NCI-H1092 (cell line): ENCODE data around the gene EXOSC5.
"Not testable (repeated sequence)": the region's sequence is repeated elsewhere in the genome, so short reads cannot be mapped to it uniquely, and the experiment has no call there.

Experiments used
- DNase-seq: peaks from one replicate; lab custom pipeline; 2025; lab: John Stamatoyannopoulos, UW

EXOSC5 gene

DNA sequence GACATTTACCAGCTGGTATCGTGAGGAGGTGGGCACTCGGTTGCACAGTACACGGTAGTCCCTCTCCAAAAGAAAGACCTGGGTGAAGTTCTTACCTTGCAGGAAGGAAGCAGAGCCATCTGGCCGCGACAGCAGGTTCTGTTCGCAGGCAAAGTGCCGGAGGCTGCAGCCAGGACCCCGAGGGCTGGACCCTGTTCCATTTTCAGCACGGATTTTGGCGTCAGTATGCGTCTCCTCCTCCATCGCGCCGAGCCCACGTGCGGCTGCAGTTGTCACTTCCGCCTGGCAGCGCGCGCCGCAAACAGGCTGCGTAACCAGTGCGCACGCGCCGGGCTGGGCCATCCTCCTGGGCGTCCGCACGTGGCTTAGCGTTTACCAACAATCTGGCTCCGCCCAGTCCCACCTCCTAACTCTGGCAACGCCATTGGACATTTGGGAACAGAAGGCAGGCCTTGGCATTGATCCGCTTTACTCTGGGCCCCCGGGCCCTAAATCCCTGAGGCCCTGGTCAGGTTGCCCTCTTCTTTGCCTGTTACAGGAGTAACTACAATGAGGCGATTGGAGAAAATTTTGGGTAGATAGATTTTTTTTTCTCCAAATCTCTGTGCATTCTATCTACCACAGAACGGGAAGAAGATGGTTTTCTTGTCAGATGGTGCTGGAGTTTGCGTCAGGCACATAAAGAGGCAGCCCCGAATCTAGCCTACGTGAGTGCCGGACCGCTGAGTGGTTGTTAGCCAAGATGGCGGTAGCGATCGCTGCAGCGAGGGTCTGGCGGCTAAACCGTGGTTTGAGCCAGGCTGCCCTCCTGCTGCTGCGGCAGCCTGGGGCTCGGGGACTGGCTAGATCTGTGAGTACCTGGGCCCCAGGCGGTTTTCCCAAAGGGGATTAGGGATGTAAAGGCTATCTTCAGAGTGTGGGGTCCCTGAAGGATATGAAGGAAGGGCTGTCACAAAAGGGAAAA lies at the start of gene EXOSC5, which contains the start of gene BCKDHA:
TSS of gene EXOSC5 (minus strand) at position 274 of the 964 bp plus-strand sequence. CDS start at position 243, 31 bp downstream.
TSS of gene BCKDHA (plus strand) at position 733 of the 964 bp plus-strand sequence. CDS start at position 743, 10 bp downstream.
- peak; percentile 99 for DNase-seq

DNA sequence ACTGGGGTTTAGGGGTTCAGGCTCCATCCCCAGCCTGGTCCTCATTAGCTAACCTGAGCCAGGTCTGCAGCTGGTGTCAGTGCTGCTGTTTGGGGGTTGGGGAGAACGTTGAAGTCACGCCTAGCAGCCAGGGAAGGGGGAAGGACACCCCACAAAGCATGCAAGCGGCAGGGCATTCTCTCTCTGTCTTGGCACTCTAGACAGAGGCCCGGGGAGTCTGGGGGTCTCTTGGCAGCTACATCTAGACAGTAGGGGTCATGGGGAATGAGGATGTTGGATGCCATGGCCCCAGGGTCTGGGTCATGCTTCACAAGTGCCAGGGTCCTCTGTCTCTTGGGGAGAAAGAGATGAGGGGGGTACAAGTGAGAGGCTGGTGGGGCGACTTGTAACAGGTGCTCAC lies 48.4 kb upstream of the EXOSC5 start:
- no peak for DNase-seq

DNA sequence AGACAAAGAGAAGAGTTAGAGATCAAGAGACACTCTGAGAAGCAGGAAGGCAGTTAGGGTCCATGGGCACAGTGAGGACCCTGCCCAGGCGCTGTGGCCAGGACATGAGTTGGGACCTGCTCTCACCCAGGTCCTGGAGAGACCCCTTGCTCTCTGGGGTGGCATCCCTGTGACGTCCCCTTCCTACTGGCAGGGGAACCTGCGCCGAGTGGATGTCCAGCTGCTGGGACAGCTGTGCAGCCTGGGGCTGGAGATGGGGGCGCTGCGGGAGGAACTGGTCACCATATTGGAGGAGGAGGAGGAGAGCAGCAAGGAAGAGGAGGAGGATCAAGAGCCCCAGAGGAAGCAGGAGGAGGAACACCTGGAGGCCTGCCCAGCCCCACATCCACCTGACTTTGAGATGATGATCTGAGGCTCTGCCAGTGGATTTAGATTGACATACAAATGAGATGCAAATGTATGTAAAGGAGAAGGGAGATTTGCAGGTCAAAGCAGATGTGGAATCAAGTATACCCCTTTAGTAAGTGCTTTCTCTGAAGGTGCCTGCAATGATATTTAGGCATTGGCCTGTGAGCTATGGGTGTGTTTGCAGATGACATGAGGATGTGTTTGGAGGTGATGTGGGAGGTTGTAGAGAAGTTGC lies 46.8 kb upstream of the EXOSC5 start:
- DNase-seq = no peak

DNA sequence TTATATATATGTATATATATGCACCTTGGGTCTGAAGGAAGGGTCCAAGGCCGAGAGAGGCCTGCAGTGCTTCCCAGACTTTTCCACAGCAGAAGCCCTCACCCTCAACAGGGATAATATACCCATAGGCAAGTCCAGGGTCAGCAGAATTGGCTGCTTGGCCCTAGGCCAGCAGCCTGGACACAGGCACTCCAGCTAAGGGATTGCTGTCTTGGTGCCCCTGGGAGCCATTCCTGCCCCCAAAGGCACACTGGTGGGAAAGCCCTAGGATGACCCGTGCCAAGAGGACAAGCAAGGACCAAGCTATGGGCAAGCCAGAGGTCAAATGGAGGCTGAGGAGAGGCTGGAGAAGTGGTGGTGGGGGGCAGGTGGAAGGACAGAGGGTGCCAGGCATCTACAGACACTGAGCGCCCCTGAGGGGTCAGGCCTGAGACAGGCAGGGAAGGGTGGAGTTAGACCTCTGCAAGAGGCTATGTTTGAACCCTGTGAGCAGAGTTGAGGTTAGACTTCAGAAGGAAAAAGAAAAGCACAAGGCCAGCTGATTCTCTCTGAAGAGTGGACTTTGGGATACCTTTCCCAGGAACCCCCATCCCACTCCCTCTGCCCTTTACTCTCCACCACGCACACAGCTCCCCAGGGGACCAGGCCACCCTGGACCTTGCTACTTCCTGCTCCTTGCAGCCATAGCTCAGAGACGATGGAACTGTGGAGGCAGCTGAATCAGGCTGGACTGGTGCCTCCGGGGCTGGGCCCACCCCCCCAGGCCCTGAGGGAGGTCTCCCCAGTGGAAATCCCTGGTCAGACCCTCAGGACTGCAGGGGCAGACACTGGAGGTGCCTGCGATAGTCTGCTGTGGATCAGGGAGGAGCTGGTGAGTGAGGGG lies 45.6 kb upstream of the EXOSC5 start, which contains the start of gene ERICH4:
TSS of gene ERICH4 (plus strand) at position 684 of the 883 bp plus-strand sequence. CDS start at position 698, 14 bp downstream.
- no peak for DNase-seq

DNA sequence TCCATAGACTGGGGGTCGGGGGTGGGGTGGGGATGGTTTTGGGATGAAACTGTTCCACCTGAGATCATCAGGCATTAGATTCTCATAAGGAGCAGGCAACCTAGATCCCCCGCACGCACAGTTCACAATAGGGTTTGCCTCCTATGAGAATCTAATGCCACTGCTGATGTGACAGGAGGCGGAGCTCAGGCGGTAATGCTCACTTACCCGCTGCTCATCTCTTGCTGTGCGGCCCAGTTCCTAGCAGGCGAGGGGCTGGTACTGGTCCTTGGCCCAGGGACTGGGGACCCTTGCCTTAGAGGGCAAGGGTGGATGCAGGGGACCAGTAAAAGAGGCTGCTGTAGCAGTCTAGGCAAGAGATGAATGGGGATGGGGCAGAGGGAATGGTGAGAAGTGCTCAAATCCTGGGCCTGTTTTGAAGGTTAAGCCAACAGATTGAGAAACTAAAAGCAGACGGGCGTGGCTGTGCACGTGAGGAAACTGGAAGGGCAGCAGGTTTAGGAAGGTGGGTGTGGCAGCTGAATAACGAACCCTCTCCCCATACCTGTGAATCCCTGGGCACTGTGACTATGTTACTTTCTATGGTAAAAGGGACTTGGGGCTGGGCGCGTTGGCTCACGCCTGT lies 44.3 kb upstream of the EXOSC5 start:
- DNase-seq = no peak

DNA sequence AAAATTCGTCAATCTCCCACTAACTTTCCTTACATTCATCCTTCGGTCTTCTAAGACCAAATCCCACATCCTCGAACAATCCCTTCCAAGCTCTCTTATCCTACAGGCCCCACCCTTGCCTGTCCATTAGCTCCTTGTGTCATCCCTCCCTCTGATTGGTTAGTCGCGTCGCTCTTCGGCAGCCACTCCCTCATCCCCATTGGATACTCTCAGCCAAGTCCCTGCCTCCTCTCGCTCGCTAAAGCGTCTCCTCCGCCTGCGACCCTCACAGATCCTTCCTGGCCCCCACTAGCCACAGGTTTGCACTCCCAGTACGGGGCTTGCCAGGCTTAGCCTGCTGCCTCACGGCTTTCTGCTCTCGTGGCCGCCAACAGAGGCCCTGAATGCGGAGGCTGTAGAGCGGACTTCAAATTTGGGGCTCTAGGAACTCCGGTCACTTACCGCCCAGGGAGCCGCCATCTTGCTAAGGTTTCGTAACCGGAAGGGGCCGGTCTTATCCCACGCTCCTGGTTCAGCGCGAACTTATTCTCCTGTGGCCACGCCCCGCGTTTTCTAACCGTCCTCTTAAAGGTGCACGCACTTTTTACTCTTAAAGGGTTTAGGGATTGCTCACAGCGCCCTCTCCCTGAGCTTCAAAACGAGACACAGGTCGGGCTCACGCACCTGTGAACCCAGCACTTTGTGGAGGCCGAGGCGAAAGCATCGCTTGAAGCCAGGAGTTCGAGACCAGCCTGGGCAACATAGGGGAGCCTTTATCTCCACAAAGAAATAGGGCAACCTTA lies 42.5 kb upstream of the EXOSC5 start, which contains the start of gene DMAC2:
TSS of gene DMAC2 (minus strand) at position 472 of the 782 bp plus-strand sequence. CDS start at position 459, 13 bp downstream.
- DNase-seq = peak; percentile 97

DNA sequence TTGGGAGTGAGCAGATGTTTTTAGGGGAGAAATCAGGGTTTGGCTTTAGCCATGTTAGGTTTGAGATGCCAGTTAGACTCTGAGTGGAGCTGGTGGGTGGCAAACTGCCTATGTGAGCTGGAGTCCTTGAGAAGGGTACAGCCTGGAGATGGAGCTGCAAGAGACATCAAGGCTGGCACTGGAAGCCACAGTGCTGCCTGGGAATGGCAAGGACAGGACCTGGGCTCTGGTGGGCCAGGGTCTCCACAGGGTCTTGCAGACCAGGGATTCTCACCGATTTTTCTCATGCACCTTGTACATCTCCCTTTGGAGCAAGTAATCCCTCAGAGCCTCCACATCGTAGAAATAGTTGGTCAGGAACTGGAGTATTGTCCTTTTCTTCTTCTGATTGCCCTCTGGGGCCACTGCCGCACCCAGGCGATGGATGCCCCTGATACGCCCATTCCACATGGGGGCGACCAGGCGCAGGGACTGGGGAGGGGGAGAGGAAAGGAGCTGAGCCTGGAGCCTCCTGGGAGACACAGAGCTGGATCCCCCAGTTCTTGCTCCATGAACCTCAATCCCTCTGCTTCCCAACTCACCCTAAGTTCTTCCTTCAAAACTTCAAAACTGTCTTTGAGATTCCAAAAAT lies 40.9 kb upstream of the EXOSC5 start:
- DNase-seq = no peak

DNA sequence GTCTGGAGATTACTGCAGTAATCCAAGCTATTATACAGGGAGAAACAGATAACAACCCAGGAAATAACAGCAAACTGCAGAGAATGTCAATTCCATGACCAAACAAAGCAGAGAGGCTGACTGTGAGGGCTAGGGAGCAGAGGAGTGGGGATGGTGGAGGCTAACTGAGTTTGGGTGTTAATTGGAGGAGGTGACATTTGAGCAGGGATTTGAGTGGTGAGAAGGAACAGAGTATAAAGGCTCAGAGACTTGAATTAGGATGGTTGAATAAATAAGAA lies 39.5 kb upstream of the EXOSC5 start:
- no peak for DNase-seq

DNA sequence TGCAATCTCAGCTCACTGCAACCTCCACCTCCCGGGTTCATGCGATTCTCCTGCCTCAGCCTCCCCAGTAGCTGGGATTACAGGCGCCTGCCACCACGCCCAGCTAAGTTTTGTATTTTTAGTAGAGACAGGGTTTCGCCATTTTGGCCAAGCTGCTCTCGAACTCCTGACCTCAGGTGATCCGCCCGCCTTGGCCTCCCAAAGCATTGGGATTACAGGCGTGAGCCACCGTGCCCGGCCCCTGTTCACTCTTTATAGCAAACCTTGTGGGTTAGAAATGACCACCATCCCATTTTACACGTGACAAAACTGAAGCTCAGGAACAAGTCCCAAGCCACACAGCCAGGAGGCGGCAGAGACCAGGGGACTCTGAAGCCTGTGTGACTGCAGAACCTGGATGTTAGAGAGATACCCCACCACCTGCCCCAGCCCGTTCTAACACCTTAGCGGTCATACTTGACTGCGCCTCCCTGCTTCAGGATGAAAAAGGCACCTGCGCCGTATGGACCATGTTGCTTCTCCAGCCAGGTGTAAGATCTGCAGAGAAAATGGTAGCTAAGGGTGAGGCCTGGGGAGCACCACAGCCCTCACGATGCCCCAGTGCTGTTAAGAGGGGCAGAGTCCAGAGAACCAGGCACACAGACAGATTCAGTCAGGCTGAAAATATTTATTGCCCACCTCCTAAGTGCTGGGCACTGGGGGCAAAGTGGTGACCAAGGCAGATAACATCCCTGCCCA lies 38.9 kb upstream of the EXOSC5 start:
- DNase-seq = no peak

DNA sequence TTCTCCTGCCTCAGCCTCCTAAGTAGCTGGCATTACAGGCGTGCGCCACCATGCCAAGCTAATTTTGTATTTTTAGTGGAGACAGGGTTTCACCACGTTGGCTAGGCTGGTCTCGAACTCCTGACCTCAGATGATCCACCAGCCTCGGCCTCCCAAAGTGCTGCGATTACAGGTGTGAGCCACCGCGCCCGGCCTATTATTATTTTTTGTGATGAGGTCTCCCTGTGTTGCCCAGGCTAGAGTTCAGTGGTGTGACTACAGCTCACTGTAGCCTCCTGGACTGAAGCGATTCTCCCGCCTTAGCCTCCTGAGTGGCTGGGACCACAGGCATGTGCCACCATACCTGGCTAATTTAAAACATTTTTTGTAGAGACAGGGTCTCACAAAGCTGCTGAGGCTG lies 38.2 kb upstream of the EXOSC5 start:
- DNase-seq = not testable (repeated sequence)

DNA sequence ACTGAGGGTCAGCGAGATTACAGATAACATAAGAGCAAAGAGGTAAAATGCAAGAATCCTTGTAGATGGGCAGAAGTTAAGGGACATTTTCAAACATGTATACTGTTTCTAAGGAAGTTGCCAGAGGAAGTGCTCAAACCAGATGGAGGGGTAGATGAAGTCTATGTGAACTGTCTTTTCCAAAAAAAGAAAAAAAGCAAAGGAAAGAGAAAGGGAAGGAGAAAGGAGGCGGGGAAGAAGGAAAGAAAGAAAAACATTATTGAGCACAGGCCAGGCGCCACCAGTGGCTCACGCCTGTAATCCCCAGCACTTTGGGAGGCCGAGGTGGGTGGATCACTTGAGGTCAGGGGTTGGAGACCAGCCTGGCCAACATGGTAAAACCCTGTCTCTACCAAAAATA lies 37.3 kb upstream of the EXOSC5 start:
- no peak for DNase-seq

DNA sequence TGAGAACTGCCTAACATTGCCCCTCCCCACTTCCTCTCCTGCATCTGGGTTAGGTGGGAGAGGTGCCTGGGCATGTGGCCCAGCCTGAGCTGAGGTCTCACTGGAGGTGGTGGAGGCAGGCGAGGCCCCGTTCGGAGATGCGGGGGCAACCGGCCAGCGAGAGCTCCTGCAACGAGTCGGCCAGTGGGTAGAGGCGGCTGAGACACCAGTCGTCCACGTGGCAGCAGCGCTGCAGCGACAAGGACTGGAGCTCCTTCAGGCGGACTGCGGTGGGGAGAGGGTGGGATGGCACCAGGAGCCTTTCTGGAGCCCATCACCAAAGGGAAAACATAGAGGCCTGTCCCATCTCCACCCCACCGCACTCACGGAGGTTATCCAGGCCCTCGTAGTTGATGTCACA lies 36.0 kb upstream of the EXOSC5 start:
- DNase-seq = no peak

DNA sequence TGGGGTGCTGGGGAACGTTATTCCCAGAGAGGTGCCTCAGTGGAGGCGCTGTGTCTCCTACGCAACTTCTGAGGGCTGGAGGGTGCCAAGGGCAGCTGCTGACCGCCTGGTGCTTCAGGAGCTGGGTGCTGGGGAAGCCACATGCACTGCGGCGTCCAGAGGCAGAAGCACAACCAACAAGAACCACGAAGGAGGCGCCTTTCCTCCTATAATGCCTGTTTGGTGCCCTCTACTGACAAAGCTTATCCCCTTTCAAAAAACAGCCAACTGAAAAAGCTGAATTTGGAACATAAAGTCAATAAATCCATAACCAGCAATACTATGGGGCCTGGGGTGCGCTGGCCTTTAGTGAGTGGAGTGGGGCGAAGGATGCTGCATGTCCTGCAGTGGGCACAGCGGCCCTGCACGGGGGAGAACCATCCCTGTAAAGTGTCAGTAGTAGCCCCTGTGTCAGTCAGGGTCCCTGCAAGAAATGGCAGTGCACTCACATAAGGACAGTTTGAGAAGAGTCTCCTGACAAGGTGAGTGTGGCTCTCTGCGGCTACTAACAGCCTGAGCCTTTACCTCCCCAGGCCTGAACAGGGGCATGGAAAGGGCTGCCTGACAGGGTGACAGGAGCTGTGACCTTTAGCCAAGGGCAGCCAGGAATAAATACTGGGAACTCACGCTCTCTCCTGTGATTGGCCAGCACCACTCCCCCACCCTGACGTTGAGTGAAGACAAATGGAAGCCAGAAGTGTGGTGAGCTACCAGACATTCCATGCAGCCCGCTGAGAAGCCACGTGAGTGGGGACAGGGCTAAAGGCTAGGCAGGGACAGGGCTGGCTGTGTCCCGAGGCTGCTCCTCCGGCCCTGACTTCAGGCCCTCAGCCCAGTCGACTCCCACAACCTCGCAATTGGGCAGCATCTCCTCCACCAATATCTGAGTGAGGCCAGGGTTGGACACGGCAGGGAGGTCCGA lies 34.5 kb upstream of the EXOSC5 start:
- DNase-seq = no peak

DNA sequence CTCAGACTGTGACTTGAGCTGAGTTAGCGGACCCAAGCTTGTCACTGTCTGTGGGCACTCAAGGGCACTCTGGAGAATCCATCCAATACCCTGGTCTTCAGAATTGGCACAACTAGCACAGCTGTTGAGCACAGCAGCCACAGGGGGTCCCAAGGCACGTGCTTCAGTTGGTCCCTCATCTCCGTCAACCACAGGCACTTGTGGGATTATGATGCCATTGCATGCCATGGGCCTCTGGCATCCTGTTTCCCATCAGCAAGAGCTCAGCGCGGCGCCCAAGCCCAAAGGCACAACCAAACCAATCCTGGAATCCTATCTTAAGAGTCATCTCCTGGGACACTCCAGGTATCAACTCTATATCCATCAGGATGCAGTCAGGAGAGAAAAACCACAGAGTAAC lies 33.8 kb upstream of the EXOSC5 start:
- no peak for DNase-seq

DNA sequence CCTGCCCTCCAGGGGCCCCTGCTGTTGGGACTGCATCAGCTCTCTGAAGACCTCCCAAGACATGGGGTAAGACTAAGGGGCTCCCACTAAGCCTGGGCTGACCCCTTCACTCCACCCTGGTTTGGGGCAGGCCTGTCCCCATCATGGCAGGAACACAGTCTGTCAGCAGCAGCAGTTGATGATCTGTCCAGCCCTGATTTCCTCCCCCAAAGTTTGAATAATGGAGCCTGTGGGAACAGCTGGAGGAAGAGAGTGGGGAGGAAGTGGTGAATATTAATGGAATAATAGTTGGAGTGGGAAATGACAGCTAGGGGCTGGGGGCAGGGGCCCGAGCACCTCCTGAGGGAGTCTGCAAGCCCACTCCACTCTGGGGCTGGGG lies 31.3 kb upstream of the EXOSC5 start:
- no peak for DNase-seq

DNA sequence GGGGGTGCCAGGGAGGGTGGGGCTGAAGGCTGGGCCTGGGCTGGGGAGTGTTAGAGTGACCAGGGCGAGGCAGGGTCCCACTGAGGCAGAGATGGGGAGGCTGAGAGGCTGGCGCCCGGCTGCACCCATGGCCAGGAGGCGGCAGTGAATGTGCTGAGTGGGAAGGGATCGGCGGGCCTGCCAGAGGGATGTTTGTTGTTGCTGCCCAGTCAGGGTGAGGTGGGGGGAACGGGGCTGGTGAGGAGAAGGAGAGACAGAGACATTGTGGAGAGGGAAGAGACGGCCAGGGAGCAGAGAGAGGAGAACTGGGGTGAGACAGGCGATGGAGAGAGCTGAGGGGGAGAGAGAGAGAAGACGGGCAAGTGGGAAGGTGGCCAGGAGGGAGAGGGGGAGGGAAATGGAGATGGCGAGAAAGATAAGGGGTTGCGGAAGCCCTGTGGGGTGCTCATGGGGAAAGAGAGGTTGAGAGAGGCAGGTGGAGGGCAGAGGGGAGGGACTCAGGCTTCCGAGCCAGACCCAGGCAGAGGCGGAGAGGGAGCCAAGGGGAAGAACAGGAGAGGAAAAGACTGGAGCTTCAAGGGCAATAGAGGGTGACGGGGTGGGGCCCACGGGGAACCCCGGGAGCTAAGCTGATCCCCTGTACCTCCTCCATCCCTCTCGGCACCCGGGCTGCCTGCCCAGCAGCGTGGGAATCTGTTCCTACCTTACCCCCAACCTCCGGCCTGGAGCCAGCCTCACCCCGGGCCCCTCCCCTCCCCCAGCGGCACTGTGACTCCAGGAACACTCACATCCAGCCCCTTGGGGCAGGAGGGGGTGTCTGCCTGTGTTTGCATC lies 30.7 kb upstream of the EXOSC5 start:
- no peak for DNase-seq

DNA sequence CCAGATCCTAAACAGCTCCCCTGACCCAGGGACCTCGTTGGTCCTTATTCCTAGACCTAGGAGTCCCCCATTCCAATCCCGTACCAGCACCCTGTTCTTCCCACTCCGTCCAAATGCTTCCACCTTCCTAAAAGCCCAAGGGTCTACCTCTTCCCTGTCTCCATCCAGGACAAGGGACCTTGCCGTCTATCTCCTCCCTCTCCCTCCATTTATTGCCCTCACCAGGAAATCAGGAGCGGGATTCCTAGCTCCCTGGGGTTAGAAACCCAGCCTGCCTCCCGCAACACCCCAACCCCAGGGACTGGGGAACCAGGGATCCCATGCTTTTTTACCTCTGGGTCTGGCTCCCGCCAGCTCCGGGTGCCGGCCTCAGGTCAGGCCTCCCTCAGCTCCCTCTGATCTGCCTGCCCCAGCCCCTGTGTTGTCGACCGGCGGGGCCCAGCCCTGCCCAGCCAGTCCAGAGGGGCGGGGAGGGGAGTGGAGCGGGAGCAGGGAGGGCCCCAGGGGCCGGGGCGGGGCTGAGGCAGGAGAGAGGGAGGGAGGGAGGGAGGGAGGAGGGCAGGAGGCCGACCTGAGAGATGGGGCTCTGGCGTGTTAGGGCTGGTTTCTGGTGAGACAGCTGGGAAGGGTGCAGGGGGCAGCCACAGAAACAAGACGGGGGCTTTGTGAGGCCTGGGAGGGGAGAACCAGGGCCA lies 29.9 kb upstream of the EXOSC5 start, which contains the start of gene B3GNT8:
TSS of gene B3GNT8 (minus strand) at position 423 of the 695 bp plus-strand sequence. CDS start 596 bp downstream, outside the sequence.
- no peak for DNase-seq
